ENCODE measurements around the gene NDUFV1. TPM values are rescaled to one million over a fixed set of nuclear protein-coding genes. Genes with fewer than 3 reads are reported as not detected.
"Not testable (repeated sequence)": the region's sequence is repeated elsewhere in the genome, so short reads cannot be mapped to it uniquely, and the experiment has no call there.

Gene NDUFV1
- total and polyA plus RNA-seq, 2 donors (not counting 1 experiment from before 2014, with no cell fraction given), result 238 to 315 TPM

DNA sequence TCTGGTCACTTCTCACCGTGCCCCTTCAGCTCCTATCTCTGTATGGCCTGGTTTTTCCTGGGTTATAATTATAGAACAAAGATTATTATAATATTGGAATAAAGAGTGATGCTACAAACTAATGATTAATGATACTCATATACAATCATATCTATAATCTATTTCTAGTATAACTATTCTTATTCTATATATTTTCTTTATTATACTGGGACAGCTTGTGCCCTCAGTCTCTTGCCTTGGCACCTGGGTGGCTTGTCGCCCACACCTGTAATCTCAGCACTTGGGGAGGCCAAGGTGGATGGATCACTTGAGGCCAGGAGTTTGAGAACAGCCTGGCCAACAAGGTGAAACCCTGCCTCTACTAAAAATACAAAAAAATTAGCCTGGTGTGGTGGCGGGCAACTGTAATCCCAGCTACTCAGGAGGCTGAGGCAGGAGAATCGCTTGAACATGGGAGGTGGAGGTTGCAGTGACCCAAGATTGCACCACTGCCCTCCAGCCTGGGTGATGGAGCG, 53.0 kb downstream of the NDUFV1 start:
- not testable (repeated sequence) for H3K9ac ChIP-seq (ENCODE audit: low read length); H3K79me2 ChIP-seq (ENCODE audit: control insufficient read depth, insufficient read depth, low read length); H4K20me1 ChIP-seq (ENCODE audit: control insufficient read depth, insufficient read depth, low read length, poor library complexity, severe bottlenecking); H3K4me3 Mint-ChIP-seq; ATAC-seq (ENCODE audit: low read depth); DNase-seq; H3K27me3 Mint-ChIP-seq; H3K27ac ChIP-seq (ENCODE audit: low read length in 2 of 2); H3K4me1 Mint-ChIP-seq; H3K36me3 ChIP-seq (replicated peaks in 1 of 2; ENCODE audit: control extremely low read depth in 1 of 2, control insufficient read depth in 1 of 2, extremely low read depth in 1 of 2, insufficient read depth in 2 of 2, low read length in 1 of 2); H3K9me3 Mint-ChIP-seq (ENCODE audit: insufficient read depth); H3K27ac Mint-ChIP-seq; H3K4me3 ChIP-seq (ENCODE audit: control extremely low read depth in 1 of 5, extremely low read depth in 1 of 5, insufficient read depth in 1 of 5, low read depth in 2 of 5, low read length in 4 of 5); H2AFZ ChIP-seq (ENCODE audit: insufficient read depth, low read depth, low read length, poor library complexity, severe bottlenecking); H3K27me3 ChIP-seq (replicated peaks in 1 of 4; ENCODE audit: control extremely low read depth in 1 of 4, control insufficient read depth in 3 of 4, insufficient read depth in 4 of 4, low read length in 3 of 4)
- POLR2A ChIA-PET, result interaction anchor here (1.0 to 1.3 kb wide), 3 partner anchors 29 to 246 kb away, joined by 3 to 6 read pairs (median 4); partner anchors contain the start of gene NUDT8
- H3K4me2 ChIP-seq (replicated peaks; ENCODE audit: low read depth, low read length, poor library complexity, severe bottlenecking), result peak overlapping the region; percentile 54
- CTCF ChIA-PET, result interaction anchor here (0.6 to 9.0 kb wide), 20 partner anchors 8 to 617 kb away, joined by 3 to 149 read pairs (median 3); partner anchors contain the start of genes ACY3 and NUDT8
- H3K9me3 ChIP-seq (ENCODE audit: control extremely low read depth in 1 of 3, control insufficient read depth in 2 of 3, insufficient read depth in 1 of 3, low read length in 2 of 3), result peaks cover 0 to 20% (median 15%) of the 10 kb centered on the region in 3 donors
- TF ChIP-seq, protein P1, sequence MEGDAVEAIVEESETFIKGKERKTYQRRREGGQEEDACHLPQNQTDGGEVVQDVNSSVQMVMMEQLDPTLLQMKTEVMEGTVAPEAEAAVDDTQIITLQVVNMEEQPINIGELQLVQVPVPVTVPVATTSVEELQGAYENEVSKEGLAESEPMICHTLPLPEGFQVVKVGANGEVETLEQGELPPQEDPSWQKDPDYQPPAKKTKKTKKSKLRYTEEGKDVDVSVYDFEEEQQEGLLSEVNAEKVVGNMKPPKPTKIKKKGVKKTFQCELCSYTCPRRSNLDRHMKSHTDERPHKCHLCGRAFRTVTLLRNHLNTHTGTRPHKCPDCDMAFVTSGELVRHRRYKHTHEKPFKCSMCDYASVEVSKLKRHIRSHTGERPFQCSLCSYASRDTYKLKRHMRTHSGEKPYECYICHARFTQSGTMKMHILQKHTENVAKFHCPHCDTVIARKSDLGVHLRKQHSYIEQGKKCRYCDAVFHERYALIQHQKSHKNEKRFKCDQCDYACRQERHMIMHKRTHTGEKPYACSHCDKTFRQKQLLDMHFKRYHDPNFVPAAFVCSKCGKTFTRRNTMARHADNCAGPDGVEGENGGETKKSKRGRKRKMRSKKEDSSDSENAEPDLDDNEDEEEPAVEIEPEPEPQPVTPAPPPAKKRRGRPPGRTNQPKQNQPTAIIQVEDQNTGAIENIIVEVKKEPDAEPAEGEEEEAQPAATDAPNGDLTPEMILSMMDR (IDR thresholded peaks at IDR 0.05), result peak; percentile 61
- no CpG with 5 or more reads among the region's 5 CpGs for WGBS (ENCODE audit: insufficient coverage)
- peaks cover 8 to 11% of the 10 kb centered on the region in 2 donors for H3K4me1 ChIP-seq (ENCODE audit: control insufficient read depth in 2 of 2, insufficient read depth in 2 of 2, low read length in 2 of 2)
- intact Hi-C loops (cut with micrococcal nuclease), result loop anchor here (1.0 kb wide), 5 partner anchors 11 to 87 kb away; partner anchors contain the start of gene NUDT8

DNA sequence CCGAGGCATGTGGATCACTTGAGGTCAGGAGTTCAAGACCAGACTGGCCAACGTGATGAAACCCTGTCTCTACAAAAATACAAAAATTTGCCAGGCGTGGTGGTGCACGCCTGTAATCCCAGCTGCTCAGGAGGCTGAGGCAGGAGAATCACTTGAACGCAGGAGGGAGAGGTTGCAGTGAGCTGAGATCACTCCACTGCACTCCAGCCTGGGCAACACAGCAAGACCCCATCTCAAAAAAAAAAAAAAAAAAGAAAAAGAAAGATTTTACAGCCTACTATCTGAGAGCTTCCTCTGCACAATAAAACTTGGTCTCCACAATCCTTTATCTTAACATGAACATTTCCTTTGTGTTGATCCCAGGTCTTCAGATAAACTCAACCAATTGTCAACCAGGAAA, 54.0 kb downstream of the NDUFV1 start:
- ATAC-seq (ENCODE audit: low read depth); H3K79me2 ChIP-seq (ENCODE audit: control insufficient read depth, insufficient read depth, low read length); H3K4me2 ChIP-seq (replicated peaks; ENCODE audit: low read depth, low read length, poor library complexity, severe bottlenecking); H3K4me3 ChIP-seq (ENCODE audit: control extremely low read depth in 1 of 5, extremely low read depth in 1 of 5, insufficient read depth in 1 of 5, low read depth in 2 of 5, low read length in 4 of 5); H3K27me3 ChIP-seq (replicated peaks in 1 of 4; ENCODE audit: control extremely low read depth in 1 of 4, control insufficient read depth in 3 of 4, insufficient read depth in 4 of 4, low read length in 3 of 4); POLR2A ChIA-PET; H3K9me3 Mint-ChIP-seq (ENCODE audit: insufficient read depth); H3K4me1 Mint-ChIP-seq; DNase-seq; H3K4me3 Mint-ChIP-seq; H4K20me1 ChIP-seq (ENCODE audit: control insufficient read depth, insufficient read depth, low read length, poor library complexity, severe bottlenecking); H3K9ac ChIP-seq (ENCODE audit: low read length); H3K27ac ChIP-seq (ENCODE audit: low read length in 2 of 2); H3K27me3 Mint-ChIP-seq; intact Hi-C loops (cut with micrococcal nuclease); H3K27ac Mint-ChIP-seq; H3K36me3 ChIP-seq (replicated peaks in 1 of 2; ENCODE audit: control extremely low read depth in 1 of 2, control insufficient read depth in 1 of 2, extremely low read depth in 1 of 2, insufficient read depth in 2 of 2, low read length in 1 of 2); H2AFZ ChIP-seq (ENCODE audit: insufficient read depth, low read depth, low read length, poor library complexity, severe bottlenecking): not testable (repeated sequence)
- CTCF ChIA-PET, result interaction anchor here (0.5 to 9.0 kb wide), 5 partner anchors 11 to 43 kb away, joined by 3 to 149 read pairs (median 13); partner anchors contain the start of genes ACY3 and NUDT8
- 100% methylated on average over 2 of the region's 5 CpGs for WGBS (ENCODE audit: insufficient coverage)
- Histone ChIP-seq H3K9me3 (ENCODE audit: control extremely low read depth in 1 of 3, control insufficient read depth in 2 of 3, insufficient read depth in 1 of 3, low read length in 2 of 3) (peaks cover 0 to 18% (median 15%) of the 10 kb centered on the region in 3 donors), H3K4me1 (ENCODE audit: control insufficient read depth in 2 of 2, insufficient read depth in 2 of 2, low read length in 2 of 2) (peaks cover 8 to 11% of the 10 kb centered on the region in 2 donors)

Small RNA genes within 50 kb of the gene (small RNA-seq; reads per million reads assigned to genes)
- gene AP003385.3 (ENCODE audit: insufficient read length, low read depth, low replicate concordance), result not detected

Other genes starting within 250 kb of the NDUFV1 start
- gene CLCF1, start 233.3 kb upstream of the NDUFV1 start, total RNA-seq, result 44.6 and 46.6 TPM in 2 replicates
- 27.8 and 29.1 TPM in 2 replicates for gene CLCF1, start 233.3 kb upstream of the NDUFV1 start, polyA plus RNA-seq
- 48.3 and 50.6 TPM in 2 replicates for gene RAD9A, start 214.9 kb upstream of the NDUFV1 start, total RNA-seq
- gene RAD9A, start 214.9 kb upstream of the NDUFV1 start, polyA plus RNA-seq, result 55.3 and 76.8 TPM in 2 replicates
- gene PPP1CA, start 205.1 kb upstream of the NDUFV1 start, total RNA-seq, result 248 and 251 TPM in 2 replicates
- gene PPP1CA, start 205.1 kb upstream of the NDUFV1 start, polyA plus RNA-seq, result 121 and 218 TPM in 2 replicates
- 317 and 339 TPM in 2 replicates for gene TBC1D10C, start 202.9 kb upstream of the NDUFV1 start, total RNA-seq
- gene TBC1D10C, start 202.9 kb upstream of the NDUFV1 start, polyA plus RNA-seq, result 403 and 458 TPM in 2 replicates
- 24.1 and 25.9 TPM in 2 replicates for gene CARNS1, start 191.3 kb upstream of the NDUFV1 start, total RNA-seq
- gene CARNS1, start 191.3 kb upstream of the NDUFV1 start, polyA plus RNA-seq, result 41.1 and 52.1 TPM in 2 replicates
- gene RPS6KB2, start 178.4 kb upstream of the NDUFV1 start, total RNA-seq, result 81.8 and 82.0 TPM in 2 replicates
- 115 and 131 TPM in 2 replicates for gene RPS6KB2, start 178.4 kb upstream of the NDUFV1 start, polyA plus RNA-seq
- 262 and 266 TPM in 2 replicates for gene PTPRCAP, start 169.3 kb upstream of the NDUFV1 start, total RNA-seq
- gene PTPRCAP, start 169.3 kb upstream of the NDUFV1 start, polyA plus RNA-seq, result 353 and 565 TPM in 2 replicates
- gene CORO1B, start 163.5 kb upstream of the NDUFV1 start, total RNA-seq, result 43.5 and 46.0 TPM in 2 replicates
- 12.3 and 24.6 TPM in 2 replicates for gene CORO1B, start 163.5 kb upstream of the NDUFV1 start, polyA plus RNA-seq
- not detected in 2 replicates for gene GPR152, start 154.2 kb upstream of the NDUFV1 start, total RNA-seq
- 0.24 TPM in 1 of 2 replicates, not detected in the other for gene GPR152, start 154.2 kb upstream of the NDUFV1 start, polyA plus RNA-seq
- 5.2 and 7.5 TPM in 2 replicates for gene CABP4, start 151.6 kb upstream of the NDUFV1 start, total RNA-seq
- gene CABP4, start 151.6 kb upstream of the NDUFV1 start, polyA plus RNA-seq, result 3.2 and 6.0 TPM in 2 replicates
- 154 and 167 TPM in 2 replicates for gene TMEM134, start 137.7 kb upstream of the NDUFV1 start, total RNA-seq
- 197 and 261 TPM in 2 replicates for gene TMEM134, start 137.7 kb upstream of the NDUFV1 start, polyA plus RNA-seq
- 120 and 127 TPM in 2 replicates for gene AIP, start 123.9 kb upstream of the NDUFV1 start, total RNA-seq
- 176 and 205 TPM in 2 replicates for gene AIP, start 123.9 kb upstream of the NDUFV1 start, polyA plus RNA-seq
- 152 and 155 TPM in 2 replicates for gene PITPNM1, start 101.6 kb upstream of the NDUFV1 start, total RNA-seq
- gene PITPNM1, start 101.6 kb upstream of the NDUFV1 start, polyA plus RNA-seq, result 136 and 166 TPM in 2 replicates
- 50.3 and 62.7 TPM in 2 replicates for gene CDK2AP2, start 98.8 kb upstream of the NDUFV1 start, total RNA-seq
- gene CDK2AP2, start 98.8 kb upstream of the NDUFV1 start, polyA plus RNA-seq, result 109 and 112 TPM in 2 replicates
- not detected in 2 replicates for gene CABP2, start 83.5 kb upstream of the NDUFV1 start, total RNA-seq
- not detected in 2 replicates for gene CABP2, start 83.5 kb upstream of the NDUFV1 start, polyA plus RNA-seq
- 296 and 313 TPM in 2 replicates for gene GSTP1, start 23.1 kb upstream of the NDUFV1 start, total RNA-seq
- gene GSTP1, start 23.1 kb upstream of the NDUFV1 start, polyA plus RNA-seq, result 178 and 200 TPM in 2 replicates
- gene NUDT8, start 23.0 kb downstream of the NDUFV1 start, total RNA-seq, result 6.3 and 6.9 TPM in 2 replicates
- 7.1 and 8.4 TPM in 2 replicates for gene NUDT8, start 23.0 kb downstream of the NDUFV1 start, polyA plus RNA-seq
- not detected in 2 replicates for gene TBX10, start 32.8 kb downstream of the NDUFV1 start, total RNA-seq
- not detected in 2 replicates for gene TBX10, start 32.8 kb downstream of the NDUFV1 start, polyA plus RNA-seq
- gene ACY3, start 43.8 kb downstream of the NDUFV1 start, total RNA-seq, result 0.24 TPM in 1 of 2 replicates, not detected in the other
- 1.3 and 2.7 TPM in 2 replicates for gene ACY3, start 43.8 kb downstream of the NDUFV1 start, polyA plus RNA-seq
- gene ALDH3B2, start 67.7 kb downstream of the NDUFV1 start, total RNA-seq, result not detected in 2 replicates
- gene ALDH3B2, start 67.7 kb downstream of the NDUFV1 start, polyA plus RNA-seq, result 0.09 TPM in 1 of 2 replicates, not detected in the other